ENCODE data around the gene NEURL1B.

Gene NEURL1B

DNA sequence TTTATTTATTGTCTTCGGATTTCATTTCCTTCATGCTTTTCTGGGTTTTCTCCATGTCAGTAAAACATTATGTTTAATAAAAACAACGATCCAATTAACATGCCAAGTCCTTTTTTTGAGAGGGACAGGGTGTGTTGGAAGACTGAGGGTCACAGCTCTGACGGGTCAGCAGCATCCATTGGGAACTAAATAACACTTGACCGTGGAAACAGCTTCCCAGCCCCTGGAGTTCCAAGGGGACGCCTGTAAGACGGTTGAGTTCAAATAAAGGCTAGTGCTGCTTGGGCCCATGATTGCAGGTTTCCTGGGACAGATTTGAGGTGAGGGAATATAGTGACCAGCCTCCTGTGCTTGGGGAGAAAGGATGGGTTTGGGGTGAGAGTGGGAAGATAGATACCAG is 30.4 kb upstream of the NEURL1B start:
- no peak for DNase-seq (ENCODE audit: low read depth in 2 of 2)

DNA sequence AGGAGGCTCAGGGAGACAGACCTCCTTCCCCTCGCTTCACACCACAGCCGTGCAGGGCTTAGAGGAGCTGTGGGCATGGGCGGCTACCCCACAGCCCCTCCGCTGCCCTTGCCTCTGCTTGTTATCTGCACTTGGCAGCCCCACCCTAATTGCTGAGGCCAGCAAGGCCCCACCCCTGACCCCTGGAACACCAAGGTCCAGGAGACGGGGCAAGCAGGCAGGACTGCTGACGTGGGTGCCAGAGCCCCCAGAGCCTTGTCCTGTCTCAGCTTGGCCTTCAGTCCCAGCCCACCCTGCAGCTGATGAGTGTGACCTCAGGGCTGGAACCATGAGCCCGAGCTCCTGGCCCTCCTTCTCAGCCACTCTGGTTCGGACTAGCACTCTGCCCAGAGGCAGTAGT is 29.1 kb upstream of the NEURL1B start:
- no peak for DNase-seq (ENCODE audit: low read depth in 2 of 2)

DNA sequence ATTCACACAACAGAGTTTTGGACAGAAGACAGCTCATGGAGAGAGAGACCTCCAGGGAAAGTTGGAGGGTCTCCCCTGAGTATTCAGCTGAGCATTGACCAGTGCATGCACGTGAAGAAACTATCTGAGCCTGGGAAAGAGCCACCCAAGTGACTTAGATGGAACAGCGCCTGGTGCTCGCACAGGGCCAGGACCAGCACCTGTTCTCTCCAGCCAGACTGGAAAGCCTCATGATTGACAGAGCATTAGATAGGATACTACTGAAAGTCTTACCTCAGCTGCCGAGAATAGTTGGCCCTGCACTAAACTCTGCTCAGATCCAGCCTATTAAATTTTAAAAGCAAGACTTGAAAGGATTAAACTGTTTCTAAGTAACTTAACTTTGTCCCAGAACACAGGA is 28.3 kb upstream of the NEURL1B start:
- no peak for DNase-seq (ENCODE audit: low read depth in 2 of 2)

- DNase-seq (ENCODE audit: low read depth in 2 of 2), result no peak
These were observed 24.9 kb upstream of the NEURL1B start for GRCh38 chr5:172616136-172616535.

DNA sequence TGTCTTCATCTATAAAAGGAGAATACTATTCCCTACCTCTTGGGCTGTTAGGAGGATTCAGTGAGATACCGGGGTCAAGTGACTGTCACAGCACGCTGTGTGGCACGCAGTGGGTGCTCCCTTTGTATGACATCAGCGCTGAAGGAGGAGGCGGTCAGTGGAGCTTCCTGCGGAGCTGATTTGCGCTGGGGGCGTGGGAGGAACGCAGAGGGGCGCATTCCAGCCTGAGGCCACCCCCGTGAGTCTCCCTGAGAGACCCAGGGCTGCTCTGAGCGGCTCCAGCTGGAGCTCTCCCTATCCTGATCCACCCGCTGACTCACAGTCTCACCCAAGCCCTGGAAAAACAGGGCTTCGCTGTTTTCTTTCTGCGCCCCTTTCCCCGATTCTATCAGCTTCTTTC is 24.3 kb upstream of the NEURL1B start:
- DNase-seq (ENCODE audit: low read depth in 2 of 2), result no peak

GRCh38 chr5:172617817-172618216 is 23.2 kb upstream of the NEURL1B start:
- no peak for DNase-seq (ENCODE audit: low read depth in 2 of 2)

- no peak for DNase-seq (ENCODE audit: low read depth in 2 of 2)
These were observed 22.3 kb upstream of the NEURL1B start for GRCh38 chr5:172618574-172619365.

- no peak for DNase-seq (ENCODE audit: low read depth in 2 of 2)
These were observed 20.6 kb upstream of the NEURL1B start for GRCh38 chr5:172620506-172620905.

DNA sequence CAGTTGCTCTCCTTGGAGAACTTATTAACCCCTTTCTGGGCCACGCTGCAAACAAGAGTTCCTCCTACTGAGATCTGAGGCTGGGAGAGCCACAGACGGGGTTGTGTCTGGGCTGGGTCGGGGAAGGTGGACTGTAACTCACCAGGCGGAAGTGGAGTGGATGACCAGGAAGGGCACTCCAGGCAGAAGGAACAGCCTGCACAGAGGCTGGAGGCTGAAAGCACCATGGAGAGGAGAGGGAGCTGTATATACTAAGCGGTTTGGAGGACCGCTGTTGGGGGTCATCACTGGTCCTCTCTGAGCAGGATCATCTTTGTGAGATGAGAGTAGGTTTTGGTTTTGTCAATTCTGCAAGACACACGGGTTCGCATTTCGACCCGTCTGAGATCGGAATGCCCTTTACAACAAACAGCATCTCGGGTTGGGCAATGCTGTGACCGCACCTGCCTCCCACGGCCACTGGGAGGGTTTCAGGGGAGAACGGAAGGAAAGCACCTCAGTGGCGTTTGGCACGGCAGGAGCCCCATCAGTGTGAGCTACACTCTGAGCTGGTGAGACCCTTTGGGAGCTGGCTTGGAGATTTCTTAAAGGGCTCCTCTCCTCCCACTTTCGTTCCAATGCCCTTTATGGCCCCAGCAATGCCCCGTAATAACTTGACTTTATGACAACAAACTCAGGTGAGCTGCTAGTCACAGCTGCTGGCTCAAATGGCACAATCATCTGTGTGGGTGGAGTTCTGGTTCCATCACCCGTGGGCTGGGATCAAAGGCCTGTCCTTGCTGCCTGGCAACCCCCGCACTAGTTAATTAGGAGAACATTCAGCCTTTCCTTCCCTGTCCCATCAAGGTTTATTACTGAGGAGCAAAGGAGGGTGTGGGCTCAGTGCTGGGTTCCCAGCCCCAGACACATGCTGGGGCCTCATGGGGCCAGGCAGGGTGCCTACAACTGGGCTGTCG is 18.7 kb upstream of the NEURL1B start:
- DNase-seq (ENCODE audit: low read depth in 2 of 2), result no peak

GRCh38 chr5:172623313-172623980 is 17.6 kb upstream of the NEURL1B start:
- DNase-seq (ENCODE audit: low read depth in 2 of 2), result no peak

GRCh38 chr5:172624083-172624995 is 16.7 kb upstream of the NEURL1B start:
- DNase-seq (ENCODE audit: low read depth in 2 of 2), result no peak

GRCh38 chr5:172624996-172625964 is 15.8 kb upstream of the NEURL1B start:
- no peak for DNase-seq (ENCODE audit: low read depth in 2 of 2)

GRCh38 chr5:172626031-172626581 is 15.0 kb upstream of the NEURL1B start:
- no peak for DNase-seq (ENCODE audit: low read depth in 2 of 2)

GRCh38 chr5:172630082-172630481 is 11.0 kb upstream of the NEURL1B start:
- no peak for DNase-seq (ENCODE audit: low read depth in 2 of 2)

- no peak for DNase-seq (ENCODE audit: low read depth in 2 of 2)
These were observed 10.6 kb upstream of the NEURL1B start for GRCh38 chr5:172630482-172630881.

- DNase-seq (ENCODE audit: low read depth in 2 of 2), result no peak
These were observed 10.1 kb upstream of the NEURL1B start for GRCh38 chr5:172630986-172631385.

DNA sequence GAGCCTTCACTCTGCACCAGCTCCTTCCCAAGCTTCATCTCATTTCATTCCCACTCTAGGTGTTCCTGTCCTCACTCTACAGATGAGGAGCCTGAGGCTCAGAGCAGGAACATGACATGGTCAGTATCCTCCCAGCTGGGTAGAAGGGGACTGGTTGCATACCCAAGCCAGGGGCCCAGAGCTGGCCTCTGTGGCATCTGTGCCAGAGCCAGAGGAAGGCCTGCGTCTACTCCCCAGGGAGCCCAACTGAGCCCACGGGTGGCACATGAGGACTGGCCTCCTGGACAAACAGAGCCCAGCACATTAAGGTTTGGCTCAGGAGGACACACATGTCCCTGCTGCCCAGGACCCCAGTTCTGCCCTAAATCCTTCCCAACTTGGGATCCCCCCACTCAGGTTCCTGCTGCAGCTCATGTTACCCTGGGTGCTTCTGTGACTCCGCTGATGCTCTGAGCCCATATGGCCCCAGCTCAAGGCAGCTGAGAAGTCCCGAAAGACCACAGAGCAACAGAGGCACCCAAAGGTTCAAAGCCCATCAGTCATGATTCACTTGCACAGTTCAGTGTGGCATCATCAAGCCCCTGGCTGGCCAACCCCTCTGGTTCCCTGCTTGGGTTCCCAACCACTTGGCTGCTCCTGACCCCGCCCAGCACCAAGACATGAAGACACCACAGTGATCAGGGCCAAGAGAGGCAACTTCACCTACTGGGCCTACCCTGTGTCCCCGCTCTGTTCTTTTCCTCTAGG is 8.5 kb upstream of the NEURL1B start:
- DNase-seq (ENCODE audit: low read depth in 2 of 2), result no peak

DNA sequence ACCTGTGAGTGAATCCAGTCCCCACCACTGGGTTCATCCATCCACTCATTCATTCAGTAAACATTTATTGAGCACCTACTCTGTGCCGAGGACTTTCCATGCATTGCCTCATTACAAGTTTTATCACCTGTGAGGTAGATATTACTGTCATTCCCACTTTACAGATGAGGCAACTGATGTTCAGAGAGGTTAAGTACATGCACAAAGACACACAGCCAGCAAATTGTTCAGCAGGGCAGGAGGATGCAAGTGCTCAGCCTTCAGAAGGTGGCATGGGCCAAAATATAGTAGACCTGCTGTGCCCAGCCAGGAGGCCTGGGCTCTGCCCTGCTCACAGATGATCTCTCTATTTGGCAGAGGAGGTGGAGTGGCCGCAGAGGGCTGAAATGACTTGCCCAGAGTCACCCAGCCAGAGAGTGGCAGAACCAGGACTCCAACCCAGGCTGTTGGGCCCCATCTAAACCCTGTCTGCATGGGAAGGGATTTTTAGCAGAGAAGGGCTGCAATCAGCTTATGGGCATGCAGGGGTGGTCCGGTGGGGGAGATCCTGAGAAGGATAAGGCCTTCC is 7.6 kb upstream of the NEURL1B start:
- no peak for DNase-seq (ENCODE audit: low read depth in 2 of 2)

All from stimulated activated CD4-positive, alpha-beta T cell treated with anti-CD3 and anti-CD28 coated beads, Interleukin-15, amount 100 ng/mL, for 48 hours (primary cell).